ENCODE measurements around the gene RPS15. TPM values are rescaled to one million over a fixed set of nuclear protein-coding genes. Genes with fewer than 3 reads are reported as not detected.
A peak's percentile ranks its signal among the peaks of the same experiment; 100 is the strongest.

RPS15 gene
- total RNA-seq, 1 experiment from 2014 or later: 1,862 TPM

DNA sequence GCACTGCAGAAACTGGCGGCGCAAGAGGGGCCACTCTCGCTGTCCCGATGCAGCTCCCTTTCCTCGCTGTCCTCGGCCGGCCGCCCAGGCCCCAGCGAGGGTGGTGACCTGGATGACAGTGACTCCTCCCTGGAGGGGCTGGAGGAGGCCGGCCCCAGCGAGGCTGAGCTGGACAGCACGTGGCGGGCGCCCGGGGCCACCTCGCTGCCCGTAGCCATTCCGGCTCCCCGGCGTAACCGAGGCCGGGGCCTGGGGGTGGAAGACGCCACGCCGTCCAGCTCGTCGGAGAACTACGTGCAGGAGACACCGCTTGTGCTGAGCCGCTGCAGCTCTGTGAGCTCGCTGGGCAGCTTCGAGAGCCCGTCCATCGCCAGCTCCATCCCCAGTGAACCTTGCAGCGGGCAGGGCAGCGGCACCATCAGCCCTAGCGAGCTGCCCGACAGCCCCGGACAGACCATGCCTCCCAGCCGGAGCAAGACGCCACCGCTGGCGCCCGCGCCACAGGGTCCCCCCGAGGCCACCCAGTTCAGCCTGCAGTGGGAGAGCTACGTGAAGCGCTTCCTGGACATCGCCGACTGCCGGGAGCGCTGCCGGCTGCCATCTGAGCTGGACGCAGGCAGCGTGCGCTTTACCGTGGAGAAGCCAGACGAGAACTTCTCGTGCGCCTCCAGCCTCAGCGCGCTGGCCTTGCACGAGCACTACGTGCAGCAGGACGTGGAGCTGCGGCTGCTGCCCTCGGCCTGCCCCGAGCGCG, 28.4 kb downstream of the RPS15 start:
- RAD21 ChIA-PET (ENCODE audit: low non-redundant PET in 1 of 2, low total read pairs in 2 of 2, uncharacterized antibody in 2 of 2, unreplicated experiment in 2 of 2): no interaction called here
- peak overlapping the region; percentile 18; the same call in 1 of the 2 replicates for H3K27ac ChIP-seq (ENCODE audit: low read depth, low read length)
- DNase-seq (ENCODE audit: low read depth, low spot score) (no peak), ATAC-seq (no peak)
- CTCF ChIA-PET: interaction anchor here (2.2 kb wide), 1 partner anchor 11 kb away, joined by 9 read pairs; no protein-coding TSS in a partner anchor
- no TSS peak for BruUV-seq (replicated peaks)
- TF ChIP-seq CEBPB (IDR thresholded peaks at IDR 0.05; ENCODE audit: low read depth) (no peak), EZH2phosphoT487 (IDR thresholded peaks at IDR 0.05; ENCODE audit: borderline replicate concordance) (no peak), ATF3 (IDR thresholded peaks at IDR 0.05) (no peak), ZFX (IDR thresholded peaks at IDR 0.05) (no peak), MAX (IDR thresholded peaks at IDR 0.05) (no peak), TCF7L2 (IDR thresholded peaks at IDR 0.05; ENCODE audit: borderline replicate concordance, extremely low read depth, insufficient read depth, insufficient read length) (no peak)
- TF ChIP-seq, protein P1, sequence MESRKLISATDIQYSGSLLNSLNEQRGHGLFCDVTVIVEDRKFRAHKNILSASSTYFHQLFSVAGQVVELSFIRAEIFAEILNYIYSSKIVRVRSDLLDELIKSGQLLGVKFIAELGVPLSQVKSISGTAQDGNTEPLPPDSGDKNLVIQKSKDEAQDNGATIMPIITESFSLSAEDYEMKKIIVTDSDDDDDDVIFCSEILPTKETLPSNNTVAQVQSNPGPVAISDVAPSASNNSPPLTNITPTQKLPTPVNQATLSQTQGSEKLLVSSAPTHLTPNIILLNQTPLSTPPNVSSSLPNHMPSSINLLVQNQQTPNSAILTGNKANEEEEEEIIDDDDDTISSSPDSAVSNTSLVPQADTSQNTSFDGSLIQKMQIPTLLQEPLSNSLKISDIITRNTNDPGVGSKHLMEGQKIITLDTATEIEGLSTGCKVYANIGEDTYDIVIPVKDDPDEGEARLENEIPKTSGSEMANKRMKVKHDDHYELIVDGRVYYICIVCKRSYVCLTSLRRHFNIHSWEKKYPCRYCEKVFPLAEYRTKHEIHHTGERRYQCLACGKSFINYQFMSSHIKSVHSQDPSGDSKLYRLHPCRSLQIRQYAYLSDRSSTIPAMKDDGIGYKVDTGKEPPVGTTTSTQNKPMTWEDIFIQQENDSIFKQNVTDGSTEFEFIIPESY (IDR thresholded peaks at IDR 0.05; ENCODE audit: extremely low read depth, insufficient replicate concordance, low read length): no peak
- no peak overlapping the region for H2AFZ ChIP-seq (ENCODE audit: low read depth, low read length, poor library complexity, severe bottlenecking)
- no peaks in the 10 kb centered on the region for H3K9me2 ChIP-seq (ENCODE audit: insufficient read depth)
- no peaks in the 10 kb centered on the region for H4K20me1 ChIP-seq (ENCODE audit: insufficient read depth)
- no peaks in the 10 kb centered on the region for H3K27me3 ChIP-seq (ENCODE audit: insufficient read depth, low read length)
- H3K4me1 ChIP-seq (ENCODE audit: control insufficient read depth in 1 of 2, insufficient read depth in 2 of 2, low read length in 2 of 2): peaks cover 13 to 31% of the 10 kb centered on the region in 2 experiments
- POLR2A ChIA-PET: interaction anchor here (2.1 kb wide), 1 partner anchor 11 kb away, joined by 6 read pairs; no protein-coding TSS in a partner anchor
- intact Hi-C loops (cut with micrococcal nuclease): no loop called here
- H3K9ac ChIP-seq (ENCODE audit: low read length): no peak overlapping the region
- no peak overlapping the region for H3K4me2 ChIP-seq (ENCODE audit: low read length)
- H3K79me2 ChIP-seq (ENCODE audit: insufficient read depth, low read length): peaks cover 11% of the 10 kb centered on the region; the same call in 1 of the 2 replicates
- H3K36me3 ChIP-seq (ENCODE audit: control insufficient read depth in 1 of 2, insufficient read depth in 2 of 2, low read length in 2 of 2): no peaks in the 10 kb centered on the region; a peak in 1 of 4 replicates
- no peaks in the 10 kb centered on the region for H3K9me3 ChIP-seq (ENCODE audit: control insufficient read depth in 1 of 2, insufficient read depth in 1 of 2, low read depth in 1 of 2, low read length in 2 of 2)
- no peak overlapping the region for H3K4me3 ChIP-seq (replicated peaks in 1 of 2; ENCODE audit: low read depth in 1 of 2, low read length in 2 of 2)
